ENCODE data around the gene CERK. TPM values are rescaled to one million over a fixed set of nuclear protein-coding genes. Genes with fewer than 3 reads are reported as not detected.

Gene CERK
- total and polyA plus RNA-seq, 9 of the 15 experiments (the other 6 are each of a cell fraction or from before 2014, with no cell fraction given): 1.1 to 14.9 (median 8.7) TPM

- TF ChIP-seq CUX1 (CRISPR knock-in tag; IDR thresholded peaks at IDR 0.05): no peak
- TF ChIP-seq NR2C2 (CRISPR knock-in tag; IDR thresholded peaks at IDR 0.05): no peak
- no peak for TF ChIP-seq NR2C2 (tag; IDR thresholded peaks at IDR 0.05)
- no peak for TF ChIP-seq FOXP4 (CRISPR knock-in tag; IDR thresholded peaks at IDR 0.05; ENCODE audit: borderline replicate concordance)
- TF ChIP-seq XRCC5 (IDR thresholded peaks at IDR 0.05; ENCODE audit: low read depth, low read length): no peak
- TF ChIP-seq RREB1 (CRISPR knock-in tag; IDR thresholded peaks at IDR 0.05): no peak
- no peak for TF ChIP-seq HMGXB4 (CRISPR knock-in tag; IDR thresholded peaks at IDR 0.05)
- TF ChIP-seq BRD9 (IDR thresholded peaks at IDR 0.05; ENCODE audit: low read depth, partially characterized antibody): no peak
- TF ChIP-seq PTRF (tag; IDR thresholded peaks at IDR 0.05): no peak
These were observed 60.6 kb downstream of the CERK start (continued) for GRCh38 chr22:46677323-46678002.
